ENCODE measurements around the gene UAP1L1. TPM values are rescaled to one million over a fixed set of nuclear protein-coding genes. Genes with fewer than 3 reads are reported as not detected.

UAP1L1 gene
- total RNA-seq, 1 experiment from 2014 or later = 6.6 TPM

DNA sequence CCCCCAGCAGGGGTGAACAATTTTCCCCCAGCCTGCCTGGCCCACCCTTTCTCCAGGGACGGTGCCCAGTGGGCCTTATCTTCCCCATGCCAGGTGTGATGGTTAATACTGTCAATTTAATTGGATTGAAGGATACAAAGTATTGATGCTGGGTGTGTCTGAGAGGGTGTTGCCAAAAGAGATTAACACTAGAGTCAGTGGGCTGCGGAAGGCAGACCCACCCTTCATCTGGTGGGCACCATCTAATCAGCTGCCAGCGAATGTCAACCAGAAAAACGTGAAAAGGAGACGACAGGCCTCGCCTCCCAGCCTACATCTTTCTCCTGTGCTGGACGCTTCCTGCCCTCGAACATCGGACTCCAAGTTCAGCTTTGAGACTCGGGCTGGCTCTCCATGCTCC is 39.8 kb upstream of the UAP1L1 start:
- Histone ChIP-seq H3K4me1 (ENCODE audit: insufficient read depth, low read length) (no peaks in the 10 kb centered on the region), H3K23ac (ENCODE audit: insufficient read length, low read depth, low read length) (no peak overlapping the region), H4K8ac (replicated peaks; ENCODE audit: insufficient read length, low read depth, low read length) (no peak overlapping the region), H2BK20ac (ENCODE audit: low read depth, low read length, poor library complexity, severe bottlenecking) (no peak overlapping the region), H3K27me3 (ENCODE audit: insufficient read depth, low read length) (no peaks in the 10 kb centered on the region), H3K27ac (ENCODE audit: insufficient read length, low read depth, low read length) (no peak overlapping the region), H3K9ac (ENCODE audit: extremely low read depth, insufficient read length, low read length) (no peak overlapping the region), H2BK15ac (ENCODE audit: low read depth, low read length) (no peak overlapping the region), H2AK5ac (ENCODE audit: insufficient read length, low read length) (no peak overlapping the region), H2BK120ac (ENCODE audit: low read depth, low read length, poor library complexity, severe bottlenecking) (no peak overlapping the region), H3K4me2 (ENCODE audit: insufficient read depth, insufficient read length, low read length) (no peak overlapping the region), H3K23me2 (ENCODE audit: insufficient read length, low read depth, low read length, poor library complexity, severe bottlenecking) (no peaks in the 10 kb centered on the region), H3K79me1 (ENCODE audit: insufficient read depth, low read depth, low read length, poor library complexity, severe bottlenecking) (no peaks in the 10 kb centered on the region), H2BK5ac (ENCODE audit: insufficient read length, low read length) (no peak overlapping the region), H4K20me1 (ENCODE audit: control insufficient read depth, insufficient read depth, insufficient read length) (no peaks in the 10 kb centered on the region), H4K5ac (ENCODE audit: insufficient read length, low read depth, low read length) (no peak overlapping the region), H4K91ac (ENCODE audit: insufficient read length, low read depth, low read length) (no peak overlapping the region), H2AFZ (ENCODE audit: low read length) (no peak overlapping the region), H3T11ph (ENCODE audit: low read length) (no peak overlapping the region), H3K9me3 (ENCODE audit: control insufficient read depth, low read depth, low read length) (no peaks in the 10 kb centered on the region), H3K56ac (ENCODE audit: insufficient read length, low read depth, low read length) (no peak overlapping the region), H2BK12ac (ENCODE audit: insufficient read length, low read depth, low read length) (no peak overlapping the region), H3K4ac (ENCODE audit: low read depth, low read length) (no peak overlapping the region), H3K79me2 (ENCODE audit: insufficient read depth, low read length) (no peaks in the 10 kb centered on the region), H3K18ac (ENCODE audit: insufficient read length, low read depth, low read length) (no peak overlapping the region), H3K14ac (ENCODE audit: insufficient read depth, low read length) (no peak overlapping the region)
- DNase-seq = no peak
- H3K4me3 Mint-ChIP-seq = no peak overlapping the region
- TF ChIP-seq, protein P1, sequence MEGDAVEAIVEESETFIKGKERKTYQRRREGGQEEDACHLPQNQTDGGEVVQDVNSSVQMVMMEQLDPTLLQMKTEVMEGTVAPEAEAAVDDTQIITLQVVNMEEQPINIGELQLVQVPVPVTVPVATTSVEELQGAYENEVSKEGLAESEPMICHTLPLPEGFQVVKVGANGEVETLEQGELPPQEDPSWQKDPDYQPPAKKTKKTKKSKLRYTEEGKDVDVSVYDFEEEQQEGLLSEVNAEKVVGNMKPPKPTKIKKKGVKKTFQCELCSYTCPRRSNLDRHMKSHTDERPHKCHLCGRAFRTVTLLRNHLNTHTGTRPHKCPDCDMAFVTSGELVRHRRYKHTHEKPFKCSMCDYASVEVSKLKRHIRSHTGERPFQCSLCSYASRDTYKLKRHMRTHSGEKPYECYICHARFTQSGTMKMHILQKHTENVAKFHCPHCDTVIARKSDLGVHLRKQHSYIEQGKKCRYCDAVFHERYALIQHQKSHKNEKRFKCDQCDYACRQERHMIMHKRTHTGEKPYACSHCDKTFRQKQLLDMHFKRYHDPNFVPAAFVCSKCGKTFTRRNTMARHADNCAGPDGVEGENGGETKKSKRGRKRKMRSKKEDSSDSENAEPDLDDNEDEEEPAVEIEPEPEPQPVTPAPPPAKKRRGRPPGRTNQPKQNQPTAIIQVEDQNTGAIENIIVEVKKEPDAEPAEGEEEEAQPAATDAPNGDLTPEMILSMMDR (conservative IDR thresholded peaks at IDR 0.05) = no peak
- no CpG with 5 or more reads among the region's 10 CpGs for WGBS (ENCODE audit: extremely low coverage, insufficient read length, low lambda C conversion rate)
- peaks cover 0 to 14% (median 5%) of the 10 kb centered on the region in 3 experiments; a peak in 5 of 7 replicates for H3K36me3 Mint-ChIP-seq (ENCODE audit: insufficient read depth in 1 of 3, low read depth in 3 of 3)
- H3K27ac Mint-ChIP-seq = no peak overlapping the region
- H3K9me3 Mint-ChIP-seq = no peaks in the 10 kb centered on the region
- no peaks in the 10 kb centered on the region; a peak in 1 of 4 replicates for H3K4me1 Mint-ChIP-seq
- H3K27me3 Mint-ChIP-seq (ENCODE audit: low read depth) = peaks cover 17% of the 10 kb centered on the region

Measured in H9 (cell line).